GM21529 (cell line): Measurements from ENCODE around the gene TMEM94.

Source experiments
- ATAC-seq: cut with Tn5 transposase; IDR thresholded peaks from one replicate; pipeline ENCODE4 v1.9.1; 2021; ENCODE audit not compliant: unreplicated experiment

TMEM94 gene

GRCh38 chr17:75524269-75524969 lies 68.0 kb downstream of the TMEM94 start:
- ATAC-seq, result no peak

- ATAC-seq, result peak; percentile 83
Observed at GRCh38 chr17:75524970-75525805, 68.8 kb downstream of the TMEM94 start, which contains the start of gene LLGL2. LLGL2 (plus strand) TSS chr17:75525697; CDS start chr17:75543427, 17,730 bp downstream.

GRCh38 chr17:75525806-75526554 lies 69.5 kb downstream of the TMEM94 start:
- peak; percentile 32 for ATAC-seq

- no peak for ATAC-seq
Observed at GRCh38 chr17:75526555-75527270, 70.3 kb downstream of the TMEM94 start.

- no peak for ATAC-seq
Observed at GRCh38 chr17:75530837-75531720, 74.6 kb downstream of the TMEM94 start.

- no peak for ATAC-seq
Observed at GRCh38 chr17:75531721-75532072, 75.3 kb downstream of the TMEM94 start.

GRCh38 chr17:75535119-75535537 lies 78.7 kb downstream of the TMEM94 start:
- ATAC-seq, result no peak

GRCh38 chr17:75535871-75536270 lies 79.4 kb downstream of the TMEM94 start:
- ATAC-seq, result no peak

GRCh38 chr17:75536366-75536765 lies 79.9 kb downstream of the TMEM94 start:
- no peak for ATAC-seq

GRCh38 chr17:75539967-75540729 lies 83.7 kb downstream of the TMEM94 start:
- ATAC-seq, result no peak

- ATAC-seq, result no peak
Observed at GRCh38 chr17:75540923-75541503, 84.6 kb downstream of the TMEM94 start.

GRCh38 chr17:75542229-75542628 lies 85.8 kb downstream of the TMEM94 start:
- ATAC-seq, result no peak

GRCh38 chr17:75542728-75543336 lies 86.4 kb downstream of the TMEM94 start:
- ATAC-seq, result no peak

GRCh38 chr17:75544250-75544649 lies 87.8 kb downstream of the TMEM94 start:
- ATAC-seq, result no peak

- ATAC-seq, result no peak
Observed at GRCh38 chr17:75546181-75546580, 89.7 kb downstream of the TMEM94 start.

- no peak for ATAC-seq
Observed at GRCh38 chr17:75547091-75547490, 90.7 kb downstream of the TMEM94 start.

GRCh38 chr17:75548813-75549212 lies 92.4 kb downstream of the TMEM94 start:
- ATAC-seq, result no peak
